VCaP (cell line): ENCODE measurements around the gene TH.

Experiments used
- H3K27ac ChIP-seq: fragments of 450-650 bp; 2 replicates; pipeline ENCODE4 v1.5.1; 2017
- CTCF ChIP-seq: fragments of 450-650 bp; conservative IDR thresholded peaks from 2 replicates; pipeline ENCODE4 v1.5.1; 2017; ENCODE audit warnings: mild to moderate bottlenecking, moderate library complexity

Gene TH

DNA sequence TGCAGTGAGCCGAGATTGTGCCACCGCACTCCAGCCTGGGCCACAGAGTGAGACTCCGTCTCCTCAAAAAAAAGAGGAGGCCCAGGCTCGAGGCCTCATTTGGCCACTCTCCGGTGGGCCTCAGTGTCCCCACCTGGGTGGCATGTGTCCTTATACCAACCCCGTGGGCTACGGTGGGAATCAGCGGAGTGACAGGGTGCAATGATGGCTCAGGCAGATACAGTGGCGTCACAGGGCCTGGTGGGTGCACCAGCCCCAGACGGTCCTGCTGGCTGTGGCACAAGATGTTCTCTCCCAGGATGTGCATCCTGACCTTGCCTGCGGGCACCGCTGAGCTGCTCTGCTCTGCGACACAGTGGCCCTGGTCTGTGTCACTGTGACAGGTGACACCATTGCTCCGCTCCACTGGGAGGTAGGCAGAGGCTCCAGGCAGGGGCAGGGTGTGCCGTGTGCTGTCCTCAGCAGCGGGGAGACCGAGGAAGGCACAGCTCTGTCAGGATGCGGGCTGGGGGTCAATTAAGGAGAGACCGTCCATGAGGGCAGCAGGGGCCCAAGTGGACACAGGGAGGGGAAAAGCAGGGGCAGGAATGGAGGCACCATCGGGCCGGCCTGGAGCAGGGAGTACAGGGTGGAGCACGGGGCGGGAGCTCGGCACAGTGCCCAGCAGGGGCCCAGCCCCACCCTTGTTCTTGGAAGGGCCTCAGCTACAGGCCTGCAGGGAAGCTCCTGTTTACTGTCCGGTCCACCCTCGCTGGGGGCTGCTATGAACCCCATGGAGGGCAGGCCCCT is 21.7 kb upstream of the TH start:
- TF ChIP-seq CTCF, result no peak
- H3K27ac ChIP-seq, result no peak overlapping the region

DNA sequence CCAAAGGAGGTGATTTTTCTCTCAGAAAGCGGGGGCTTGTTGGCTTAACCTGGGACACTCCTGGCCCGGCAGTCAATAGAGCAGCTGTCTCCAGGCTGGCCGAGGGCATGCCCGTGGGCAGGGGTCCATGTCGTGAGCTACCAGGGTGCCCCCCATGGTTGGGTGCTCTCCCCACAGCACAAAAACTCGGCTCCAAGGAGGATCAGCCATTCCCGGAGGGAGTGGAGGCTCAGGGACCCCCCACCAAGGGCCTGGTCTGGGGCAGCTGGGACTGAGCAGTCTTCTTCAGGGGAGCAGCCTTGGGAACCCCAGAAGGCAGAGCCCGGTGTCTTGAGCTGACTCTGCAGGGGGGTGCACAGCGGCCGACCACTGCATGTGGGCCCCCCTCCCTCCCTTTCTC is 20.8 kb upstream of the TH start:
- H3K27ac ChIP-seq, result no peak overlapping the region
- no peak for TF ChIP-seq CTCF

- TF ChIP-seq CTCF, result no peak
- no peak overlapping the region for H3K27ac ChIP-seq
These were observed 20.3 kb upstream of the TH start for GRCh38 chr11:2191883-2192282.

- H3K27ac ChIP-seq, result no peak overlapping the region
- no peak for TF ChIP-seq CTCF
These were observed 19.2 kb upstream of the TH start for GRCh38 chr11:2190657-2191471.

- H3K27ac ChIP-seq, result no peak overlapping the region
These were observed 18.5 kb upstream of the TH start for GRCh38 chr11:2189938-2190656.

DNA sequence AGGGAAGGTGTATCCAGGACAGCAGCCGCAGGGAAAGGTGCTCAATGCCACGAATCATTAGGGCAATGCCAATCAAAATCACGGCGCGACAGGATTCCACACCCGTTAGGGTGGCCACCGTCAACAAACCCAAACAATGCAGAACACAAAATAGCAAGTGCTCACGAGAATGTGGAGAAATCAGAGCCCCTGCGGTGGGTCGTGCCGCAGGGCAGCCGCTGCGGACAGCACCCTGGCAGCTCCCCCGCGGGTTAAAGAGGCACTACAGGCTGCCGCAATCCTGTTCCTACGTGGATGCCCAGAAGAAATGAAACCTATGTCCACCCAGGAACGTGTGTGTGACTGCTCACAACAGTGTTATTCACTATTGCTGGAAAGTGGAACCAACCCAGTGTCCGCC is 17.1 kb upstream of the TH start:
- no peak for TF ChIP-seq CTCF
- no peak overlapping the region for H3K27ac ChIP-seq

More at GRCh38 chr11:2189938-2190656, 18.5 kb upstream of the TH start:
- no peak for TF ChIP-seq CTCF

DNA sequence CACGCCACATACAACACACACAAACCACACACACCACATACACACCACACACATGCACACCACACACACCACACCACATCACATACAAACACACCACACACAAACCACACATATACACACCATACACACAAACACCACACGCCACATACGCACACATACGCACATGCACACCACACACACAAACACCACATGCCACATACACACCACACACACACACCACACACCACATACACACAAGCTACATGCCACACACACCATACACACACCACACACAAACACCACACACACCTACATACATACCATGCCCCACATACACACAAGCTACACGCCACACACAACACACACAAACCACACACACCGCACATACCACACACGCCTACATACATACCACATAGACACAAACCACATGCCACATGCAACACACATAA is 15.7 kb upstream of the TH start:
- H3K27ac ChIP-seq, result no peak overlapping the region
- TF ChIP-seq CTCF, result no peak
